HG03432 (cell line): ENCODE data around the gene PRSS1.

Experiments used
- ATAC-seq: cut with Tn5 transposase; IDR thresholded peaks from one replicate; pipeline ENCODE4 v1.9.1; 2021; ENCODE audit warnings: mild to moderate bottlenecking, moderate library complexity; ENCODE audit not compliant: unreplicated experiment

PRSS1 gene

DNA sequence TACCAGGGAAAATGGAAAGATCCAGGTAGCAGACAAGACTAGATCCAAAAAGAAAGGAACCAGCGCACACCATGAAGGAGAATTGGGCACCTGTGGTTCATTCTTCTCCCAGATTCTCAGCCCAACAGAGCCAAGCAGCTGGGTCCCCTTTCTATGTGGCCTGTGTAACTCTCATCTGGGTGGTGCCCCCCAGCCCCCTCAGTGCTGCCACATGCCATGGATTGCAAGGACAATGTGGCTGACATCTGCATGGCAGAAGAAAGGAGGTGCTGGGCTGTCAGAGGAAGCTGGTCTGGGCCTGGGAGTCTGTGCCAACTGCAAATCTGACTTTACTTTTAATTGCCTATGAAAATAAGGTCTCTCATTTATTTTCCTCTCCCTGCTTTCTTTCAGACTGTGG lies 42.9 kb downstream of the PRSS1 start:
- no peak for ATAC-seq

- ATAC-seq = no peak
Measured at GRCh38 chr7:142792593-142792992, 43.3 kb downstream of the PRSS1 start.

DNA sequence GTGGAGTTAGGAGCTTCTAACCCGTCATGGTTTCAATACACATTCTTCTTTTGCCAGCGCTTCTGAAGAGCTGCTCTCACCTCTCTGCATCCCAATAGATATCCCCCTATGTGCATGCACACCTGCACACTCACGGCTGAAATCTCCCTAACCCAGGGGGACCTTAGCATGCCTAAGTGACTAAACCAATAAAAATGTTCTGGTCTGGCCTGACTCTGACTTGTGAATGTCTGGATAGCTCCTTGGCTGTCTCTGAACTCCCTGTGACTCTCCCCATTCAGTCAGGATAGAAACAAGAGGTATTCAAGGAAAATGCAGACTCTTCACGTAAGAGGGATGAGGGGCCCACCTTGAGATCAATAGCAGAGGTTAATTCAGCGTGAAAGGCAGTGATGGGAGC lies 43.9 kb downstream of the PRSS1 start:
- no peak for ATAC-seq

DNA sequence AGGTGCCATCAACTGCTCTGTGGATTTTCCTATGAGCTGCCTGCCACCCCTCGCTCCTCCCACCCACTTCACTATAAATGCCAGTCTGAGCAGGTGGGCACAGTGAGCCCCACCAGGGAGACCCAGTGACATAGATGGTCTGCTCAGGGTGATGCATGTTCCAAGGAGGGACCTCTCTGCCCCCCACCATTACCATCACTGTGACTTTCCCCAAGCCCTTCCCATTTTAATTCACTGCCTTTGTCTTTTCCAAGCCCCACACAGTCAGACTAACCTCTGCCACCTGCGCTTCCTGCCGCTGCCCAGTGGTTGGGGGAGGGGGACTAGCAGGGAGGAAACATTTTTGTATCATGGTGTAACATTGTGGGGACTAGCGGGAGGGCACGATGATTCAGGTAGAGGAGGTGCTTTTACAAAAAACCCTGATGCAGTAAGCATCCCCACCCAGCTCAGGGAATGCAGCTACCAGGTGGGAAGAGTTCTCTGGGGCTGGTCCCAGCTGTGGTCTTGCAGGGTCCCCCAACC lies 46.1 kb downstream of the PRSS1 start:
- no peak for ATAC-seq

GRCh38 chr7:142796001-142796500 lies 46.8 kb downstream of the PRSS1 start:
- no peak for ATAC-seq

DNA sequence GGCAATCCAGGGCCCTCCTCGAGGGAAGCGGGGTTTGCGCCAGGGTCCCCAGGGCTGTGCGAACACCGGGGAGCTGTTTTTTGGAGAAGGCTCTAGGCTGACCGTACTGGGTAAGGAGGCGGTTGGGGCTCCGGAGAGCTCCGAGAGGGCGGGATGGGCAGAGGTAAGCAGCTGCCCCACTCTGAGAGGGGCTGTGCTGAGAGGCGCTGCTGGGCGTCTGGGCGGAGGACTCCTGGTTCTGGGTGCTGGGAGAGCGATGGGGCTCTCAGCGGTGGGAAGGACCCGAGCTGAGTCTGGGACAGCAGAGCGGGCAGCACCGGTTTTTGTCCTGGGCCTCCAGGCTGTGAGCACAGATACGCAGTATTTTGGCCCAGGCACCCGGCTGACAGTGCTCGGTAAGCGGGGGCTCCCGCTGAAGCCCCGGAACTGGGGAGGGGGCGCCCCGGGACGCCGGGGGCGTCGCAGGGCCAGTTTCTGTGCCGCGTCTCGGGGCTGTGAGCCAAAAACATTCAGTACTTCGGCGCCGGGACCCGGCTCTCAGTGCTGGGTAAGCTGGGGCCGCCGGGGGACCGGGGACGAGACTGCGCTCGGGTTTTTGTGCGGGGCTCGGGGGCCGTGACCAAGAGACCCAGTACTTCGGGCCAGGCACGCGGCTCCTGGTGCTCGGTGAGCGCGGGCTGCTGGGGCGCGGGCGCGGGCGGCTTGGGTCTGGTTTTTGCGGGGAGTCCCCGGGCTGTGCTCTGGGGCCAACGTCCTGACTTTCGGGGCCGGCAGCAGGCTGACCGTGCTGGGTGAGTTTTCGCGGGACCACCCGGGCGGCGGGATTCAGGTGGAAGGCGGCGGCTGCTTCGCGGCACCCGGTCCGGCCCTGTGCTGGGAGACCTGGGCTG lies 47.5 kb downstream of the PRSS1 start:
- peak; percentile 56 for ATAC-seq

DNA sequence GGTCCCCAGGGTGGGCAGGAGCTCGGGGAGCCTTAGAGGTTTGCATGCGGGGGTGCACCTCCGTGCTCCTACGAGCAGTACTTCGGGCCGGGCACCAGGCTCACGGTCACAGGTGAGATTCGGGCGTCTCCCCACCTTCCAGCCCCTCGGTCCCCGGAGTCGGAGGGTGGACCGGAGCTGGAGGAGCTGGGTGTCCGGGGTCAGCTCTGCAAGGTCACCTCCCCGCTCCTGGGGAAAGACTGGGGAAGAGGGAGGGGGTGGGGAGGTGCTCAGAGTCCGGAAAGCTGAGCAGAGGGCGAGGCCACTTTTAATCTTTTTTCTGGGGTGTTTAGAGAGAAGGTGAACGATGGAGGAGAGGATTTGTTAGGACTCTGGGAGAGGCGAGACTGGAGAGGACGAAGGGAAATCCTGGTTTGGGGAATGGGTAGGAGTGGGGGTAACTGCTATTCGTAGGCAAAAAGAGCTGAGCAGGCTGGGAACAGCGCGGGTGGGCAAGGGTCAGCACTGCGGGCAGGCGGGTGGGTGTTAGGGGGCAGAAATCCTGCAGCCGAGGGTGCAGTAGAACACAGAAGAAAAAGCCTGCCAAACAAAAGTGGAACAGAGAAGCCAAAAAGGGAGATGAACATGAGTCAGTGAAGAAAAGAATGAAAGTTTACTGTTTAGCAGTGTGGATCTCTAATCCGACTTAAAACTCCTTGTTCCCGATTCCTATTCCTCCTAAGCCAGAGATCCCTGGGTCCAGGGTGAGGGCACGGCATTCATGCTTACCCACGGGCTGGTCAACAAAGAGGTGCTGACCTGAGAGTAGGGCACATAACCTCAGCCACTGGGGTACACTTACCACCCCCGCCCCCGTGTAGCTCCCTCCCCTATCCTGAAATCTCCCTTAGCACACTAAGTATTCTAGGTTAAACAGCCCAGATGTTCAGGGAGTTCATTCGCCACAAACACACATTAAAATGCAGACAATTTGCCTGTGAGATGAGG lies 48.4 kb downstream of the PRSS1 start:
- peak; percentile 49 for ATAC-seq

DNA sequence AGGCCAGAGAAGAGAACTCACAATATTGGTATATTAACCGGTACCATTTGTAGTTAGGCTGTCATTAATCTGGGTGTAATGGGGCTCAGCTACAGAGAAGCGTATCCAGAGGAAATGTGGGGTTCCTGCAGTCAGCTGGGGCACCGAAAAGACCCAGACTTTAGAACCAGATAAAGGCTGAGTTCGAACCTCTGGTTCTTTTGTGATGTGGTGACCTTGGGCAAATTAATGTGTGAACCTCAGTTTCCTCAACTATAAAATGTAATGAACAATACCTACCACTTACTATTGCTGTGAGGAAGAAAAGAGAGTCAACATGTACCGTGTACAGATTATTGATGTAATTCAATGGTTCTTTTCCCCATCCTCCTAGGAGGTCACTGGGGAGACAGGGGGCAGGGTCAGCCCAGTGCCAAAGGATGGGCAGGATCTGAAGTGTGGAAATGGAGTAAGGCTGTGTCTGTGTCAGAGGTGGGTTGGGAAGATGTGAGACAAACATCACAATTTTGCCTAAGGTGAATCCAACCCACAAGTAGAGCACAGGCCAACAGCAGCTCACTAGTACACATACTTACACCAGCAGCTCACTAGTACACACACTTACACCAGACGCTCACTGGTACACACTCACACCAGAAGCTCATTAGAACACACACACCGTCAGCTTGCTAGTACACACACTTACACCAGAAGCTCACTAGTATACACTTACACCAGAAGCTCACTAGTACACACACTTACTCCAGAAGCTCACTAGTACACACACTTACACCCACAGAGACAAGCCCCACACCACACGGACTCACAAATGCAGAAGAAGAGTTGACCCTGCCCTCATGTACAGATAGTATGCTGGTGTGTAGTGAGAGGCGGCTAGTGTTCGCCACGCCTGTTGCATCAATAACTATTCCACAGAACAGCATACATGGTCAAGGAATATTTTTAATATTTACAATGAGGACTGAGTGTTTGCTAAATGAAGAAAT lies 49.5 kb downstream of the PRSS1 start:
- ATAC-seq = no peak

- ATAC-seq = no peak
Measured at GRCh38 chr7:142799437-142799835, 50.2 kb downstream of the PRSS1 start.

- ATAC-seq = no peak
Measured at GRCh38 chr7:142800088-142800487, 50.8 kb downstream of the PRSS1 start.

- no peak for ATAC-seq
Measured at GRCh38 chr7:142800699-142801260, 51.5 kb downstream of the PRSS1 start.

GRCh38 chr7:142801601-142802295 lies 52.5 kb downstream of the PRSS1 start:
- no peak for ATAC-seq

GRCh38 chr7:142802301-142802700 lies 53.0 kb downstream of the PRSS1 start:
- no peak for ATAC-seq
